Naive B cell (primary cell): ENCODE data around the gene SLC9A8. TPM values are rescaled to one million over a fixed set of nuclear protein-coding genes. Genes with fewer than 3 reads are reported as not detected.

Experiments
- ATAC-seq, 2 donors: fragments of 150-1000 bp; cut with Tn5 transposase; 2 replicates each; pipeline ENCODE4 v1.10.0; 2021; ENCODE audit warnings: low read depth in 2 of 2, mild to moderate bottlenecking in 2 of 2, moderate library complexity in 2 of 2
- DNase-seq: peaks from one replicate; pipeline ENCODE4 v3.0.0; 2022
- H3K27ac Mint-ChIP-seq, 6 donors: one replicate each; pipeline ENCODE4 v1.8.0; 2020 to 2022; ENCODE audit warnings: mild to moderate bottlenecking in 6 of 6, mixed read lengths in 6 of 6, moderate library complexity in 5 of 6, inconsistent platforms in 2 of 6
- H3K27me3 Mint-ChIP-seq, 3 donors: one replicate each; pipeline ENCODE4 v1.8.0; 2021 to 2022; ENCODE audit warnings: mixed read lengths in 3 of 3, mild to moderate bottlenecking in 1 of 3
- H3K36me3 Mint-ChIP-seq, 2 donors: one replicate each; pipeline ENCODE4 v1.8.0; 2020 to 2022; ENCODE audit warnings: mixed read lengths in 2 of 2, inconsistent platforms in 1 of 2, mild to moderate bottlenecking in 1 of 2
- H3K4me1 Mint-ChIP-seq, 3 donors: one replicate each; pipeline ENCODE4 v1.8.0; 2020 to 2022; ENCODE audit warnings: mixed read lengths in 3 of 3, inconsistent platforms in 1 of 3, mild to moderate bottlenecking in 1 of 3, moderate library complexity in 1 of 3
- H3K4me3 Mint-ChIP-seq, 8 donors: one replicate each; pipeline ENCODE4 v1.8.0; 2020 to 2022; ENCODE audit warnings: mild to moderate bottlenecking in 8 of 8, mixed read lengths in 8 of 8, moderate library complexity in 8 of 8, inconsistent platforms in 2 of 8
- H3K9me3 Mint-ChIP-seq, 7 donors: one replicate each; pipeline ENCODE4 v1.8.0; 2020 to 2022; ENCODE audit warnings: mixed read lengths in 7 of 7, mild to moderate bottlenecking in 5 of 7, inconsistent platforms in 2 of 7, moderate library complexity in 1 of 7
- polyA plus RNA-seq, 6 donors: library from polyadenylated mRNA; unstranded; fragments of 300-500 nt; fragmentation: Illumina TruSeq; gene quantifications; one replicate each; pipeline ENCODE4 v1.2.3, GENCODE V29; 2021; ENCODE audit warnings: low read depth in 6 of 6

SLC9A8 gene
- polyA plus RNA-seq, 6 donors from 2014 or later, result 6.4 to 14.2 (median 10.7) TPM

DNA sequence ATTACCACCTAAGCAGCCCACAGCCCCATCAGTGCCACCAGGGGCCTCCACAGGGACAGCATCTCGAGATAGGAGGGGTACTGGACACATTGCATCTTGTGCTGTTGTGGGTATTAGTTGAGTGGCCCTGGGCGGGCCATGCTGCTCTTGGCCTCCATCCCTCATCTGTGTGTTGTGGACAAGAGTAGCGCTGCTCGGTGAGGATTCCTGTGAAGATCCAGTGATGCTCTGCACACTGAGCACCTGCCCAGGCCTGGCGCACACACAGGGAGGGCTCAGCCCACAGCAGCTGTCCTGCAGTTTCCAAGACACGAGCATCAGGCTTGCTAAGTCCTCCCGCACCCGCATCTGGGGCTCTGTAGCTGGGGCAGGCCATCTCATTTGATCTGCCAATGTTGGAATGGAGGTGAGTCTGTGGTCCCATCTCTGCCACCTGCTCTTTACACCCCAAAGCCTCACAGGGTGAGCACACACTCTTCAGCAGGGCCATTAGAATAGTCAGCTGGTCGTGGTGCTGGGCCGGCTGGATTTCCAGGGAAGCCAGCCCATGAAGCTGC lies 70.7 kb downstream of the SLC9A8 start:
- Mint-ChIP-seq H3K36me3 (peaks cover 0 to 37% of the 10 kb centered on the region in 2 donors), H3K9me3 (no peaks in the 10 kb centered on the region), H3K4me1 (peaks cover 0 to 8% (median 5%) of the 10 kb centered on the region in 3 donors), H3K4me3 (no peak overlapping the region), H3K27me3 (no peaks in the 10 kb centered on the region), H3K27ac (peak overlapping the region in 3 of 6 donors; percentile 38 to 64 (median 56))
- DNase-seq, result no peak
- ATAC-seq, result no peak

DNA sequence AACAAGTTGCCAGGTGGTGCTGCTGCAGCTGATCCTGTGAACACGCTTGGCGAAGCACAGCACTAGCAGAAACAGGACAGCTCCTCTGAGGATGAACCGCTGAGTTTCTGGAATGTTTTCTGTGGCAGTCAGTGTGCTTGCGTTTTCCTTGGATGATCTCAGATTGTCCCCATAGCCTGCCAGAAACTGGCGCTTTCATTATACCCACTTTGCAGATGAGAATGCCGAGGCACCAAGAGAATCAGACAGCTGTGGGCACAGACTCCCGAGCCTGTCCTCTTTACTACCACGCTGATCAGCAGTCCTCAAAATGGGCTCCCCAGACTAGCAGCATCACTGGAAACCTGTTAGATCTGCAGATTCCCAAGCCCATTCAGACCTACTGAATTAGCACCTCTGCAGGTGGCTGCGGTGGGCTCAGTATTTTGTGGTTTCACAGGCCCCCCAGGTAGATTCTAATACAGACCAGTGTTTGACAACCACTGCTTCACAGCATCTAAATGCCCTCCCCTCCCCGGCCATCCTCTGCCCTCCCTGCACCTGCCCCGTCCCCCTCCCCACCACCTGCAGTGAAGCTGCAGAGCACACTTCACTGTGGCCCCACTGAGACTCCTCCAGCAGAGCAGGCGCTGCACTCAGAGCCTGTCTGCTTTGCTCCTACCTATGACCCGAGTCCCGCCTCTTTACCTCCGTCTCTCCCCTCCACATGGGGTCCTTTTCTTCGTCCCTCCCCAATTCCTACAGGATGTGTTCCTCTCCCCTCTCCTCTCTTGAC lies 73.1 kb downstream of the SLC9A8 start:
- peaks cover 5 to 20% (median 14%) of the 10 kb centered on the region in 3 donors for H3K4me1 Mint-ChIP-seq
- peak overlapping the region in 1 of 6 donors; percentile 12 for H3K27ac Mint-ChIP-seq
- peaks cover 0 to 40% of the 10 kb centered on the region in 2 donors for H3K36me3 Mint-ChIP-seq

DNA sequence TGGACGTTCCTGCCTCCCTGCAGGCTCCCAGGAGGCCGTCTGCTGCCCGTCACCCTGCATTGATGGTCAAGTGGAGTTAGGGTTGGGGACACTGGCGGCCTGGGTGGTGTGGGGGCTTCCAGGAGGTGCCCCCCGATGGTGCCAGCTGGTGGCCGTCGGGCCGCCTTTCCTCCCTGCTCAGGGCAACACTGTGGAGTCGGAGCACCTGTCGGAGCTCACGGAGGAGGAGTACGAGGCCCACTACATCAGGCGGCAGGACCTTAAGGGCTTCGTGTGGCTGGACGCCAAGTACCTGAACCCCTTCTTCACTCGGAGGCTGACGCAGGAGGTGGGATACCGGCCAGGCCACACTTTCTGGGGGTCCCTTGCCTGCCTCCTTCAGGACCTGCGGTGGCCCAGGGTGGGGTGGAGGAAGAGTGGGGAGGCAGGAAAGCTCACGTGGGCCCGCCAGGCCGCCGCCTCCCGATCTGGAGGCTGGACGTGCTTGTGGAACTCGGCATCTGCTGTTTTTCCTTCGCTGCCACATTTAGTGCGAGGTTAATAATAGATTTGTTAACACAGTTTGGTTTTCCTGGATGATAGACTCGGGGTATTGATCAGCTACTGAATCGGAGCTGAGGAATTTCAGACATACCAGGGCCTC lies 74.1 kb downstream of the SLC9A8 start:
- Mint-ChIP-seq H3K36me3 (peaks cover 0 to 36% of the 10 kb centered on the region in 2 donors), H3K4me1 (peaks cover 5 to 20% (median 14%) of the 10 kb centered on the region in 3 donors), H3K27ac (peak overlapping the region in 4 of 6 donors; percentile 12 to 87 (median 54)), H3K4me3 (no peak overlapping the region), H3K27me3 (no peaks in the 10 kb centered on the region), H3K9me3 (no peaks in the 10 kb centered on the region)
- no peak for ATAC-seq
- no peak for DNase-seq

More for the DNA sequence above, 73.1 kb downstream of the SLC9A8 start:
- ATAC-seq (no peak), DNase-seq (no peak)
- Mint-ChIP-seq H3K9me3 (no peaks in the 10 kb centered on the region), H3K4me3 (no peak overlapping the region), H3K27me3 (no peaks in the 10 kb centered on the region)

DNA sequence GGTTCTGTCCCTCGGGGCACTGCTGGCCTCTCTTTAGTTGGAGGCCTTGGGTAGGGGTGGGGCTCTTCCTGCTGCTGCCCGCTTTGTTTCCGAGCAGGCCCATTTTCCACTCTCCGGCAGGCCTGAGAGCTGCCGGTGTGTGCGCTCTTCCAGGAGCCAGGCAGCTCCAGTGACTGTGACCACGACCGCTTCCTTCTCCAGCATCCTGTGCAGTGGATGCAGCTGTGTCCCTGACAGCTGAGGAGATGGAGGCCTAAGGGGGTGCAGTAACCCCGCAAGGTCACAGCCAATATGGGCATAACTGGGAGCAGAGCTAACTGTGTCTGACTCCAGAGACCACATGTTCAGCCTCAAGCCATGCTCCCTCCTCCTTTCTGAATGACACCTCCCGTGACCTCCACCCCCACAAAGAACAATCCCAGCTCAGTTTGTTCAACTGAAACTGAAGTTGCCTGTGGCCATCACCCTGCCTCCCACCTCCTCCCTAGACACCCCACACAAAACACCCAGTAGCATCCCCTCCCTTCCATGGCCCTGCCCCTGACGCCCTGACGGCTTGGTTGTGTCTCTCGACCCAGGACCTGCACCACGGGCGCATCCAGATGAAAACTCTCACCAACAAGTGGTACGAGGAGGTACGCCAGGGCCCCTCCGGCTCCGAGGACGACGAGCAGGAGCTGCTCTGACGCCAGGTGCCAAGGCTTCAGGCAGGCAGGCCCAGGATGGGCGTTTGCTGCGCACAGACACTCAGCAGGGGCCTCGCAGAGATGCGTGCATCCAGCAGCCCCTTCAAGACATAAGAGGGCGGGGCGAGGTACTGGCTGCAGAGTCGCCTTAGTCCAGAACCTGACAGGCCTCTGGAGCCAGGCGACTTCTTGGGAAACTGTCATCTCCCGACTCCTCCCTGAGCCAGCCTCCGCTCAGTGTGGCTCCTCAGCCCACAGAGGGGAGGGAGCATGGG lies 74.9 kb downstream of the SLC9A8 start:
- Mint-ChIP-seq H3K9me3 (no peaks in the 10 kb centered on the region), H3K4me3 (peak overlapping the region in 1 of 8 donors; percentile 73), H3K27ac (peak overlapping the region in 3 of 6 donors; percentile 22 to 89 (median 77)), H3K36me3 (peaks cover 0 to 29% of the 10 kb centered on the region in 2 donors), H3K27me3 (no peaks in the 10 kb centered on the region), H3K4me1 (peaks cover 5 to 20% (median 14%) of the 10 kb centered on the region in 3 donors)
- DNase-seq, result no peak
- ATAC-seq, result no peak

DNA sequence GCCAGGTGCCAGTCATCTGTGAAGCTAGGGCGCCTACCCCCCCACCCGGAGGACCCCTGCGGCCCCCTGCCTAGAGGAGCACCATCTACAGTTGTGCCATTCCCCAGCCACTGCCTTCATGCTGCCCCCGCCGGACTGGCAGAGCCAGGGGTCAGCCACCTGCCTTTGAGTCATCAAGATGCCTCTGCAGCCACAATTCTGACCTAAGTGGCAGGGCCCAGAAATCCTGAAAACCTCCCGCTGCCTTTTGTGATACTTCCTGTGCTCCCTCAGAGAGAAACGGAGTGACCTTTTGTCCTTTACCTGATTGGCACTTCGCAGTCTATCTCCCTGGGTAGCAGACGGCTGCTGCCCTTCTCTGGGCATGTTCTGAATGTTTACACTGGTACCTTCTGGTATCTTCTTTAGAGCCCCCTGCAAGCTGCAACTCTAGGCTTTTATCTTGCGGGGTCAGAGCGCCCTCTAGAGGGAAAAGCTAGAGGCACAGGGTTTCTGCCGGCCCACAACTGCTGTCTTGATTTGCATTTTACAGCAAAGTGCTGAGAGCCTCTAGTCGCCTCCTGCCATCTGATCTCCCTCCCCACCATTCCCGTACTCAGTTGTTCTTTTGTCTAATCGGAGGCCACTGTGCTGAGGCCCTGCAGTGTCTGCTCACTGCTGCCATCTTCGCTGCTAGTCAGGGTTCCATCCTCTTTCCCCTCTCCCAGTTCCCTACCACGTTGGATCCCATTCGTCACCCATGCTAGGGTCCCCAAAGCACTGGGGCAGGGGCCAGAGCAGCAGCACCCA lies 75.8 kb downstream of the SLC9A8 start:
- H3K36me3 Mint-ChIP-seq, result peaks cover 0 to 26% of the 10 kb centered on the region in 2 donors
- DNase-seq, result peak; percentile 27
- ATAC-seq, result peak; percentile 63

DNA sequence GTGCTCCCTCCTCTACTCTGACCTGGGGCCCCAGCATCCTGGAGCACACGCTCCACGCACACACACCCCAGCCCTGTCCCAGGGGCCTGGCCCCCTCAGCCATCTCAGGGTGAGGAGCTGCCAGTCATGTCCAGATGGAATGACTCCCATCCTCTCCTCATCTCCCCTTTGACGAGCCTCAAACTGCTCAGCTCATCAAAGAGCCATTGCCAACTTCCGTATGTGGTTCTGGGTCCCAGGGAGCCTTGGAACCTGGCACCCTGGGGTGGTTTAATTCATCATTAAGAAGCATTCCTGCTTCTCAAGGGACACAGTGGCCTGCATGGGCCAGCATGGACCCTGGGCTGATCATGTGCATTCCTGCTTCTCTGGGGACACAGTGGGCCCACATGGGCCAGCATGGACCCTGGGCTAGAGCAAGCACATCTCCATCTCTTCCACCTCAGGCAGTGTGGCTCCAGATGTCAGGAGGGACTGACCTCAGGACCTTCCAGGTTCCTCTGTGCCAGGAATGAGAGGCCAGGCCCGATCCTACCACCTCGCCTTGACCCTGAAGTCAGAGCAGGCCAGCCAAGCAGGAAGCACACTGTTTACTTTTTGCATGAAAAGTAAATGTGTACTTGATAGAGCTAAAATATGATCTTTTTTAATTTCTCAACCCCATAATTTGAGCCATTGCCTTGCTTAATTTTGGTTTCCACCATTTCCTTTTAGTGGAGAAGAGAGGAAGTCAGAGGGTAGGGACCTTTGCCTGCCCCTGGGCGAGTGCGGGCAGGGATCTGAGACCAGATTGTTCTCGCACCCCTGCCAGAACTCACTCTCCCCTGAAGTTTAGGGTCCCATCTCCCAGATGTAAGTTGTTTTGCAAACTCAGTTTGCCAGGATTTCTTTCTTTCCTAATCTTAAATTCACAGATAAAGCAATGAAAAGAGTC lies 76.6 kb downstream of the SLC9A8 start:
- DNase-seq (no peak), ATAC-seq (no peak)
- no peak overlapping the region for H3K4me3 Mint-ChIP-seq
- H3K27ac Mint-ChIP-seq, result peak overlapping the region in 3 of 6 donors; percentile 43 to 65 (median 51)
- no peaks in the 10 kb centered on the region for H3K9me3 Mint-ChIP-seq
- peaks cover 0 to 21% of the 10 kb centered on the region in 2 donors for H3K36me3 Mint-ChIP-seq
- H3K4me1 Mint-ChIP-seq, result peaks cover 9 to 20% (median 16%) of the 10 kb centered on the region in 3 donors
- no peaks in the 10 kb centered on the region for H3K27me3 Mint-ChIP-seq

More for the DNA sequence above, 75.8 kb downstream of the SLC9A8 start:
- H3K9me3 Mint-ChIP-seq, result no peaks in the 10 kb centered on the region
- no peaks in the 10 kb centered on the region for H3K27me3 Mint-ChIP-seq
- no peak overlapping the region for H3K4me3 Mint-ChIP-seq
- H3K27ac Mint-ChIP-seq, result peak overlapping the region in 3 of 6 donors; percentile 43 to 69 (median 57)
- H3K4me1 Mint-ChIP-seq, result peaks cover 5 to 20% (median 14%) of the 10 kb centered on the region in 3 donors

DNA sequence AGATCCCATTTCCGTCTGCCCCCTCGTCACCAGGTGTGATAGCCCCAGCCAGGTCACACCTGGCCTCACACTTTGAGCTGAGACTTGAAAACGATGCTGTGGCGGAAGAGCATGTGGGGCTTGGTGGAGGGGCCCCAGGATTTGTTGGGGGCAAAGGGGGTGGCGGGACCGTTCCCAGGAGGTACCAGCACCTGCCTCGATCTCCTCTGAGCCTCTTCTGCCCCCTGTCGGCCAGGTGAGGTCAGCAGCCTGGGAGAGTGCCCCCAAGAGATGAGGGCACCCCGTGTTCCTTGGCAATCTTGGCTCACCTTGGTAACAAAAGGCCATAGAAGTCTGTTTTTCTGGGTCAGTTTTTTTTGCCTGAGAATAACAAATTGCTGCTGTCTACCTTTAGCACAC lies 77.3 kb downstream of the SLC9A8 start:
- Mint-ChIP-seq H3K4me1 (peaks cover 12 to 20% (median 17%) of the 10 kb centered on the region in 3 donors), H3K27me3 (no peaks in the 10 kb centered on the region), H3K27ac (peak overlapping the region in 4 of 6 donors; percentile 16 to 67 (median 21)), H3K36me3 (peaks cover 0 to 21% of the 10 kb centered on the region in 2 donors), H3K9me3 (no peaks in the 10 kb centered on the region), H3K4me3 (no peak overlapping the region)
- ATAC-seq (no peak), DNase-seq (no peak)

DNA sequence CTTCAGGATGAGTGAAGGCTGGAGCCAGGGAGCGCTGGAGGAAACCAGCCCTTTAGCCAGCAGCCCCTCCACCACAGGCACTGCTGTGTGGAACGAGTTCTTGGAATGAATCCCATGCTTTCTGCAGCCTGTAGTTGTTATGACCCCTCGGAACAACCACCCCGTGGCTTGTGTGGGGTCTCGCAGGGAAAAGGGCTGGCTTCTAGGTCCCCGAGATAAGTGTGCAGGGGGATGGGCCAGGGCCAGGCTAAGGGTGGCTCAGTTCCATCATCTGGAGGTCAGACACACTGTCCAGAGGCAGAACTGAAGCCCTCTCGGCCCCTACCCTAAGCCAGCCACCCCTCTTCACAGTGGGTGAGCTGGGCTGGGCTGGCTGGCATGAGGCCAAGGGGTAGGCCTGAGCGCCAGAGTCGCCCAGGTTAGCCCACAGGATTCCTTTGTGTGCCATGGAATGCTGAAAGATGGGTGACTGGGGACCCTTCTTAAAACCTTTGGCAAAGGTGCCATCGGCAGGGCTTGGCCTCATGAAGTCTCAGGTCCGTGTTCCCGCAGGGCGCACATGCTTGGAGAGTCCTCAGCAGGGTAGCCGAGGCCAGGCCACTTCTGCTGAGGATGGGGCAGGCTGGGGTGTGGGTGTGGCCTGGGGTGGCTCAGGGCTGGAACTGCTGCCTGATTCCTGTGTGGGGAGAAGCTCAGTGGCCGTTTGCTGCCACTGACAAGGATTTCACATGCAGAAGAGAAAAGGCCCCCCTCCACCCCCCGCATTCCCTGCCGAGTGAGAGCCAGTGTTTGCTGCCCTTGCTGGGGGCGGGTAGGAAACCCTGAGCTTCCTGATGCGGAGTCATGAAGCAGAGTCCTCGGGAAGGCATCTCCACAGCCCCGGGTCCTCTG lies 78.1 kb downstream of the SLC9A8 start:
- no peaks in the 10 kb centered on the region for H3K27me3 Mint-ChIP-seq
- H3K36me3 Mint-ChIP-seq, result peaks cover 0 to 21% of the 10 kb centered on the region in 2 donors
- H3K9me3 Mint-ChIP-seq, result no peaks in the 10 kb centered on the region
- ATAC-seq (no peak), DNase-seq (no peak)
- no peak overlapping the region for H3K4me3 Mint-ChIP-seq
- H3K4me1 Mint-ChIP-seq, result peaks cover 13 to 20% (median 17%) of the 10 kb centered on the region in 3 donors
- H3K27ac Mint-ChIP-seq, result peak overlapping the region in 3 of 6 donors; percentile 18 to 67 (median 42)

DNA sequence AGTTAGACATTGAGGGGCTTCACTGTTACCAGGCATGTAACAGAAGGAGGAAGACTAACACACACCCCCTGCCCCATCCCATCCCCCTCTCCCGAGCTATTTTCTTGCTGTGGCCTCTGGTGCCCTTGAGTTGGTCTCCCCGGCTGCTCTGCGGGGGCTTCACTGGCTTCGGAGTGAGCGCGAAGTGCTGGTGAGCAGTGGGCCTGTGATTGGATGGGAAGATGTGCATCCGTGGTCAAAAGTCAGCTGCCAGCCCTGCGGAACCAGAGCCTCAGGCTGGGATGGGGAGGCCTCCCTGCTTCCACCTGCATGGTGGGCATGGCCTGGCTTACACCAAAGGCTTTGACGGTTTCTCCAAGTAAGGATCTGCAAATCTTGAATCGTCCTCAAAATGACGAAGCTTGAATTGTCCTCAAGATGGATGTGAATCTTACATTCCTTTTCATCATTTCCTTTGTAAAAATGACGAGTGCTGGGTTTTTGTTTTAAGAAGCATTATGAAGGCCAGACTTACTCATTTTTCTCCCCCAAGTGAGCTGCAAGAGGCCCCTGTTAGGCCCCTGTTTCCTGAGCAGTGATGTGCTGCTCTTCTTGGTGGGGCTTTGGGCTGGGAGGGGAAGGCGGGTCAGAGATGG lies 79.0 kb downstream of the SLC9A8 start:
- H3K27me3 Mint-ChIP-seq, result no peaks in the 10 kb centered on the region
- DNase-seq (no peak), ATAC-seq (no peak)
- H3K9me3 Mint-ChIP-seq, result no peaks in the 10 kb centered on the region
- peak overlapping the region in 2 of 6 donors; percentile 41 to 42 for H3K27ac Mint-ChIP-seq
- H3K36me3 Mint-ChIP-seq, result peaks cover 0 to 13% of the 10 kb centered on the region in 2 donors
- H3K4me1 Mint-ChIP-seq, result peaks cover 13 to 20% (median 13%) of the 10 kb centered on the region in 3 donors
- H3K4me3 Mint-ChIP-seq, result peak overlapping the region in 1 of 8 donors; percentile 59

DNA sequence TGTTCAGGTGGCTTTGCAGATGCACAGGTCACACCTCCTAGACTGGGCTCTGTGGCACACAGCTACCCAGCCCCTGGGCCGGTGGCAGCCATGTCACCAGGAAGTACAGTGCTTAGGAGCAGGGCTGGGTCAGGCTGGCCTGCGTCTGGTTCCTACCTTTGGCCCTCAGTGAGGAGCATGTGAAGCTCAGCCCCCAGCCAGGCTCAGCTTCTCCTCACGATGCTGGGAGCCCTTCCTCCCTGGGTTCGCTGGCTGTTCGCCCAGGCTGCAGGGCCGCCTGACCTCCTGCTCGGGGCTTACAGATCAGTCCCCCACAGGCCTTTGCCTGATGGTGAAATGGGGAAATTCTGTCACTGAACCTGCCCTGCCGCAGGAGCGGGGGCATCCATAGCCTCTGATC lies 79.6 kb downstream of the SLC9A8 start:
- Mint-ChIP-seq H3K4me3 (no peak overlapping the region), H3K36me3 (peaks cover 0 to 11% of the 10 kb centered on the region in 2 donors), H3K9me3 (no peaks in the 10 kb centered on the region), H3K27me3 (no peaks in the 10 kb centered on the region), H3K27ac (peak overlapping the region in 1 of 6 donors; percentile 85), H3K4me1 (peaks cover 13 to 20% (median 14%) of the 10 kb centered on the region in 3 donors)
- no peak for DNase-seq
- no peak for ATAC-seq
